ENCODE measurements around the gene NXPE1. TPM values are rescaled to one million over a fixed set of nuclear protein-coding genes. Genes with fewer than 3 reads are reported as not detected.
"Not testable (repeated sequence)": the region's sequence is repeated elsewhere in the genome, so short reads cannot be mapped to it uniquely, and the experiment has no call there.

The NXPE1 gene
- not detected for total RNA-seq
- long read RNA-seq = 0 reads

DNA sequence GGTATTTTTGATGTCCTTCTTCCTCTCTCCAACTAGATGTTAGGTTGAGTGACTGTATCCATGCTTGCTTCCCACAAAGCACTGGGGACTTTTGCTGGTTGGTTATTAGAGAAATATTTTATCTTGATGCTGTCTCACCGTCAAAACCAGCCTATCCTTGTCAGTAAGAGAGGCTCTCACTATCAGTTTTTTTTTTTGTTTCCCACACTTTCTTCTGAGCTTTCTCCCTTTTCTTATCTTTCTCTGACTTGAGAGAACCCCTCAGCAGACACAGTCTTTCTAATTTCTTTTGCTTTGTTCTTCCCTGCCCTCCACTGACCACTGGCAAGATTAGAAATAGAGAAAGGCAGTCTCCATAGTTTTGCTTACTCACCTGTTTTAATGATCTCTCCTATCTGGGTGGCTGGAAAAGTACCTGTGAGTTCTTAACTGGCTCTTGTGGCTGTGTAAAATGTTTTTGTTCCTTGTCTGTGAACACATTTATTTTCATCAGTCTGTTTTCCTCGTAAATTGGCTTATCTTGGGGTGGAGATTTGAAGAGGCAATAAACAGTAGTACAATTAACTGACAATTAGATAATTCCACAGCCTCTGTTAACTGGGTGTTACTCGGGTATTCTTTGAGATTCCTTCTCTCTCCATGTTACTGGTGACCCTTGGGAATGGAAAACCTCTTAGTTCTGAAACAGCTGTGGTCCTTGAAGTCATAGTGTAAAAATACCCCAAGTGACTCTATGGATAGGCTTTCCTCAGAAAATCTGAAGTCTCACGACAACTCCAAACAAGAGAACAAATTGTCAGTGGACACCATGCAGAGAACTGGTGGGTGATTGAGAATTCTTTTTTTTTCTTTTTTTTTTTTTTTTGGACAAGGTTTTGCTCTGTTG is at the start of gene NXPE1:
Gene NXPE1, minus strand, starts transcription at position 457 of the 886 bp plus-strand sequence. CDS start 8,680 bp downstream, outside the sequence.
- no peak for TF ChIP-seq POLR2A (IDR thresholded peaks at IDR 0.05)
- TF ChIP-seq CTCF (IDR thresholded peaks at IDR 0.05) = no peak
- intact Hi-C loops (cut with DNase I) = no loop called here
- no peak for ATAC-seq
- Histone ChIP-seq H3K9me3 (no peaks in the 10 kb centered on the region), H3K36me3 (no peaks in the 10 kb centered on the region), H3K27me3 (no peaks in the 10 kb centered on the region), H3K4me1 (no peaks in the 10 kb centered on the region), H3K27ac (no peak within 1 kb of the TSS), H3K4me3 (no peak within 1 kb of the TSS)
- 54% methylated on average over 4 of the region's 4 CpGs for WGBS (ENCODE audit: insufficient coverage, low coverage, low lambda C conversion rate, missing lambda C conversion rate)
- no peak for DNase-seq

- WGBS (ENCODE audit: insufficient coverage, low coverage, low lambda C conversion rate, missing lambda C conversion rate) = 69% methylated on average over 8 of the region's 9 CpGs
- Histone ChIP-seq H3K9me3 (no peaks in the 10 kb centered on the region), H3K36me3 (no peaks in the 10 kb centered on the region), H3K4me1 (no peaks in the 10 kb centered on the region), H3K27ac (no peak overlapping the region), H3K4me3 (no peak overlapping the region), H3K27me3 (no peaks in the 10 kb centered on the region)
- TF ChIP-seq CTCF (IDR thresholded peaks at IDR 0.05) = no peak
- TF ChIP-seq POLR2A (IDR thresholded peaks at IDR 0.05) = no peak
- intact Hi-C loops (cut with DNase I) = no loop called here
- DNase-seq = no peak
- ATAC-seq = no peak
Measured at GRCh38 chr11:114609429-114609828, 49.7 kb upstream of the NXPE1 start.

DNA sequence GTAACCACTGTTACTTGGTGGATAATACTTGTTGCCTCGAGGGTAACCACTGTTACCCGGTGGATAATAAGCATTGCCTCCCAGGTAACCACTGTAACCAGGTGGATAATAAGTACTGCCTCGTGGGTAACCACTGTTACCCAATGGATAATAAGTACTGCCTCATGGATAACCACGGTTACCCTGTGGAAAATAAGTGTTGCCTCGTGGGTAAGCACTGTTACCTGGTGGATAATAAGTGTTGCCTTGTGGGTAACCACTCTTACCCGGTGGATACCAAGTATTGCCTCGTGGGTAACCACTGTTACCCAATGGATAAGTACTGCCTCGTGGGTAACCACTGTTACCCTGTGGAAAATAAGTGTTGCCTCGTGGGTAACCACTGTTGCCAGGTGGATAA is 48.9 kb upstream of the NXPE1 start:
- WGBS (ENCODE audit: insufficient coverage, low coverage, low lambda C conversion rate, missing lambda C conversion rate) = 41% methylated on average over 5 of the region's 9 CpGs
- H3K9me3 ChIP-seq; H3K4me3 ChIP-seq; ATAC-seq; H3K36me3 ChIP-seq; H3K27ac ChIP-seq; DNase-seq; H3K27me3 ChIP-seq; H3K4me1 ChIP-seq; intact Hi-C loops (cut with DNase I): not testable (repeated sequence)

DNA sequence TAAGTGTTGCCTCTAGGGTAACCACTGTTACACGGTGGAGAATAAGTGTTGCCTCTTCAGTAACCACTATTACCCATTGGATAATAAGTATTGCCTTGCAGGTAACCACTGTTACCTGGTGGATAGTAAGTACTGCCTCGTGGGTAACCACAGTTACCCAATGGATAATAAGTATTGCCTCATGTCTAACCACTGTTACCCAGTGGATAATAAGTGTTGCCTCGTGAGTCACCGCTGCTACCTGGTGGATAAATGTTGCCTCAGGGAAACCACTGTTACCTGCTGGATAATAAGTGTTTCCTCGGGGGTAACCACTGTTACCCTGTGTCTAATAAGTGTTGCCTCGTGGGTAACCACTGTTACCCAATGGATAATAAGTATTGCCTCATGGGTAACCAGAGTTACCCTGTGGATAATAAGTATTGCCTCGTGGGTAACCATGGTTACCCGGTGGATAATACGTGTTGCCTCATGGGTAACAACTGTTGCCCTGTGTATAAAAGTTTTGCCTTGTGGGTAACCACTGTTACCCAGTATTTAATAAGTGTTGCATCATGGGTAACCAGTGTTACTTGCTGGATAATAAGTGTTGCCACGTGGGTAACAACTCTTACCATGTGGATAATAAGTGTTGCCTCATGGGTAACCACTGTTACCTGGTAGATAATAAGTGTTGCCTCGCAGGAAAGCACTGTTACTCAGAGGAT is 48.2 kb upstream of the NXPE1 start:
- Histone ChIP-seq H3K4me3 (no peak overlapping the region), H3K27me3 (no peaks in the 10 kb centered on the region), H3K4me1 (no peaks in the 10 kb centered on the region), H3K27ac (no peak overlapping the region), H3K36me3 (no peaks in the 10 kb centered on the region), H3K9me3 (no peaks in the 10 kb centered on the region)
- no peak for ATAC-seq
- intact Hi-C loops (cut with DNase I) = no loop called here
- DNase-seq = no peak
- TF ChIP-seq CTCF (IDR thresholded peaks at IDR 0.05) (no peak), POLR2A (IDR thresholded peaks at IDR 0.05) (no peak)
- 64% methylated on average over 6 of the region's 11 CpGs for WGBS (ENCODE audit: insufficient coverage, low coverage, low lambda C conversion rate, missing lambda C conversion rate)

- not testable (repeated sequence) for H3K27me3 ChIP-seq, DNase-seq
Measured at GRCh38 chr11:114606802-114607075, 47.1 kb upstream of the NXPE1 start.

More at GRCh38 chr11:114606802-114607075, 47.1 kb upstream of the NXPE1 start:
- intact Hi-C loops (cut with DNase I); H3K9me3 ChIP-seq; H3K4me3 ChIP-seq; H3K4me1 ChIP-seq; H3K36me3 ChIP-seq; ATAC-seq; H3K27ac ChIP-seq: not testable (repeated sequence)
- 40% methylated on average over 1 of the region's 5 CpGs for WGBS (ENCODE audit: insufficient coverage, low coverage, low lambda C conversion rate, missing lambda C conversion rate)

All from right lobe of liver (tissue), 6 donors.